Spleen (tissue), 7 donors: Measurements from ENCODE around the gene VDAC1.

Experiments
- CTCF ChIP-seq, 11 experiments: fragments of 200-600 bp in 7 of 11; fragments of 450-650 bp in 4 of 11; sonication (generic) in 4 of 11; IDR thresholded peaks in 8 of 11; conservative IDR thresholded peaks in 3 of 11; 1 replicate in 7 of 11; 2 replicates in 4 of 11; pipeline versions ENCODE4 v1.4.0 to v1.8.0; 2016 to 2021; ENCODE audit warnings: antibody characterized with exemption in 11 of 11, inconsistent platforms in 4 of 11, mild to moderate bottlenecking in 1 of 11
- POLR2A ChIP-seq, 3 donors: fragments of 450-650 bp; IDR thresholded peaks; one replicate each; pipeline ENCODE4 v1.5.1; 2017; ENCODE audit warnings: antibody characterized with exemption in 3 of 3, mild to moderate bottlenecking in 1 of 3
- POLR2AphosphoS5 ChIP-seq, 3 donors: sonication (generic); formaldehyde crosslinking; IDR thresholded peaks; one replicate each; pipeline ENCODE4 v1.5.1; 2017; ENCODE audit warnings: antibody characterized with exemption in 3 of 3
- donor health status: DM: no; HTN: no; CAD: no; lungs with moderate emphysema.
- donor health status: DM: no; HTN: no; CAD: no.
- donor health status: DM: no; HTN: no; CAD: no.

GRCh38 chr5:134026521-134027287 is 21.9 kb upstream of the VDAC1 start:
- TF ChIP-seq CTCF (IDR thresholded peaks at IDR 0.05 in 8 of 11, conservative IDR thresholded peaks at IDR 0.05 in 3 of 11) (peak in 6 of 11 experiments; percentile 17 to 58 (median 40)), POLR2A (IDR thresholded peaks at IDR 0.05) (no peak), POLR2AphosphoS5 (IDR thresholded peaks at IDR 0.05) (no peak)
